HG03520 (cell line): ENCODE data around the gene ARHGAP15.

Experiments used
- ATAC-seq: cut with Tn5 transposase; IDR thresholded peaks from one replicate; pipeline ENCODE4 v1.9.1; 2021; ENCODE audit warnings: mild to moderate bottlenecking, moderate library complexity; ENCODE audit not compliant: unreplicated experiment

Gene ARHGAP15

GRCh38 chr2:143219266-143219665 is 90.0 kb downstream of the ARHGAP15 start:
- ATAC-seq: no peak

- no peak for ATAC-seq
Observed at GRCh38 chr2:143223556-143223955, 94.3 kb downstream of the ARHGAP15 start.

- no peak for ATAC-seq
Observed at GRCh38 chr2:143225931-143226330, 96.7 kb downstream of the ARHGAP15 start.

- ATAC-seq: no peak
Observed at GRCh38 chr2:143226714-143227541, 97.7 kb downstream of the ARHGAP15 start.

- no peak for ATAC-seq
Observed at GRCh38 chr2:143229411-143229810, 100.2 kb downstream of the ARHGAP15 start.

- no peak for ATAC-seq
Observed at GRCh38 chr2:143229952-143230351, 100.7 kb downstream of the ARHGAP15 start.

GRCh38 chr2:143230506-143231253 is 101.5 kb downstream of the ARHGAP15 start:
- ATAC-seq: no peak

- ATAC-seq: no peak
Observed at GRCh38 chr2:143231254-143231645, 102.0 kb downstream of the ARHGAP15 start.

GRCh38 chr2:143237146-143237777 is 108.0 kb downstream of the ARHGAP15 start:
- no peak for ATAC-seq

- ATAC-seq: no peak
Observed at GRCh38 chr2:143241403-143242088, 112.3 kb downstream of the ARHGAP15 start.

GRCh38 chr2:143246246-143246645 is 117.0 kb downstream of the ARHGAP15 start:
- no peak for ATAC-seq

GRCh38 chr2:143246815-143247744 is 117.9 kb downstream of the ARHGAP15 start:
- no peak for ATAC-seq

GRCh38 chr2:143248631-143249030 is 119.4 kb downstream of the ARHGAP15 start:
- no peak for ATAC-seq

GRCh38 chr2:143251681-143252080 is 122.5 kb downstream of the ARHGAP15 start:
- no peak for ATAC-seq

- no peak for ATAC-seq
Observed at GRCh38 chr2:143252138-143252907, 123.1 kb downstream of the ARHGAP15 start.

GRCh38 chr2:143254110-143254509 is 124.9 kb downstream of the ARHGAP15 start:
- ATAC-seq: no peak

- ATAC-seq: no peak
Observed at GRCh38 chr2:143255086-143255485, 125.9 kb downstream of the ARHGAP15 start.

GRCh38 chr2:143255899-143256298 is 126.7 kb downstream of the ARHGAP15 start:
- no peak for ATAC-seq
